NCI-H2227 (cell line): ENCODE data around the gene NDUFC2.
"Not testable (repeated sequence)": the region's sequence is repeated elsewhere in the genome, so short reads cannot be mapped to it uniquely, and the experiment has no call there.

Source experiments
- DNase-seq: peaks from one replicate; lab custom pipeline; 2025; ENCODE audit not compliant: unreplicated experiment; lab: John Stamatoyannopoulos, UW

The NDUFC2 gene

GRCh38 chr11:78056093-78056492, 23.6 kb downstream of the NDUFC2 start:
- DNase-seq, result no peak

GRCh38 chr11:78054971-78055370, 24.7 kb downstream of the NDUFC2 start:
- no peak for DNase-seq

GRCh38 chr11:78050964-78051831, 28.5 kb downstream of the NDUFC2 start:
- DNase-seq, result no peak

- no peak for DNase-seq
Measured at GRCh38 chr11:78049348-78049747, 30.3 kb downstream of the NDUFC2 start.

GRCh38 chr11:78048561-78048960, 31.1 kb downstream of the NDUFC2 start:
- no peak for DNase-seq

GRCh38 chr11:78046486-78046854, 33.2 kb downstream of the NDUFC2 start:
- no peak for DNase-seq

- peak; percentile 90 for DNase-seq
Measured at GRCh38 chr11:78045851-78046485, 33.7 kb downstream of the NDUFC2 start.

GRCh38 chr11:78044706-78045105, 35.0 kb downstream of the NDUFC2 start:
- no peak for DNase-seq

GRCh38 chr11:78041843-78042440, 37.7 kb downstream of the NDUFC2 start:
- DNase-seq, result no peak

GRCh38 chr11:78041380-78041719, 38.3 kb downstream of the NDUFC2 start:
- not testable (repeated sequence) for DNase-seq

GRCh38 chr11:78040691-78041379, 38.8 kb downstream of the NDUFC2 start:
- no peak for DNase-seq

GRCh38 chr11:78039919-78040671, 39.6 kb downstream of the NDUFC2 start:
- peak; percentile 59 for DNase-seq

- no peak for DNase-seq
Measured at GRCh38 chr11:78039391-78039918, 40.2 kb downstream of the NDUFC2 start.

GRCh38 chr11:78038697-78039313, 40.9 kb downstream of the NDUFC2 start:
- no peak for DNase-seq

GRCh38 chr11:78037825-78038620, 41.6 kb downstream of the NDUFC2 start:
- no peak for DNase-seq

- no peak for DNase-seq
Measured at GRCh38 chr11:78037056-78037455, 42.6 kb downstream of the NDUFC2 start.

GRCh38 chr11:78036313-78036712, 43.3 kb downstream of the NDUFC2 start:
- DNase-seq, result no peak

GRCh38 chr11:78034623-78035022, 45.0 kb downstream of the NDUFC2 start:
- no peak for DNase-seq

GRCh38 chr11:78033040-78033439, 46.6 kb downstream of the NDUFC2 start:
- no peak for DNase-seq
